HG03103 (cell line): ENCODE results near the gene KRTAP16-1.
"Not testable (repeated sequence)": the region's sequence is repeated elsewhere in the genome, so short reads cannot be mapped to it uniquely, and the experiment has no call there.

Experiments
- ATAC-seq: cut with Tn5 transposase; IDR thresholded peaks from one replicate; pipeline ENCODE4 v1.9.1; 2021; ENCODE audit warnings: low read depth; ENCODE audit not compliant: unreplicated experiment

The KRTAP16-1 gene

DNA sequence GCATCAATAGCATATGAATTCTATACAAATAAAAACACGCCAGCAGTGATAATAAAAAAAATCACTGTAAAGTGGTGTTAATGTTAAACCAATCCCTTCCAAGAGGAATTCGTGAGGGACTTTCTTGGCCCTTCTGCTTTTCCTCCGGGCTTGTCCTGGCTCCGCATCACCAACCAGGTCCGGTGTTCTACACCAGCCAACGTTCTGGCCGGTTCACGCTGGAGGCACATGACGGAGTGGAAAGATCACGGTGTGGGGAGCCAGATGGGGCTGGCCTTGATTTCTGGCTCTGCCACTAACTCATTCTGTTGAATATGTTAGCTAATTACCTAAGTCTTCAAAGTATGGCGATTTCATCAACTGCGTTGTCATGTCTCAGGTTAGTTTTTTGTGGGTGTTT is 5.0 kb downstream of the KRTAP16-1 start:
- no peak for ATAC-seq

DNA sequence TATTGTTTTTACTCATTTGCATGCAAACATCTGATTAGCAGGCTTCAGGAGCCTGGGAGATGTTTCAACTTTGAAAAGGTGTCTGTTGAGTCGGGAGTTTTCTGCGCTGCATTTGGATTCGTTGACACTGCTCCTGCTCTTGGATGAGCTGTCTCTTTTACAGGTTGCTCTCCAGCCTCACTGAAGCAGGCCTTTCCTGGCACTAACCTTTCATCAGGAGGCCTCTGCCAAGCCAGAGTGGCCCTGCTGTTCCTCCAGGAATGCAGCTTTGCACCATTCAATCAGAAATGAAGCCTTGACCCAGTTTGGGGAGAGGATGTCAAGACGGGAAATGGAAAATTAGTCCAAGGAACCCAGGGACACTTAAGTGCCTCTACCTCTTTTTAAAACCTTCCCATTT is 6.1 kb downstream of the KRTAP16-1 start:
- no peak for ATAC-seq

DNA sequence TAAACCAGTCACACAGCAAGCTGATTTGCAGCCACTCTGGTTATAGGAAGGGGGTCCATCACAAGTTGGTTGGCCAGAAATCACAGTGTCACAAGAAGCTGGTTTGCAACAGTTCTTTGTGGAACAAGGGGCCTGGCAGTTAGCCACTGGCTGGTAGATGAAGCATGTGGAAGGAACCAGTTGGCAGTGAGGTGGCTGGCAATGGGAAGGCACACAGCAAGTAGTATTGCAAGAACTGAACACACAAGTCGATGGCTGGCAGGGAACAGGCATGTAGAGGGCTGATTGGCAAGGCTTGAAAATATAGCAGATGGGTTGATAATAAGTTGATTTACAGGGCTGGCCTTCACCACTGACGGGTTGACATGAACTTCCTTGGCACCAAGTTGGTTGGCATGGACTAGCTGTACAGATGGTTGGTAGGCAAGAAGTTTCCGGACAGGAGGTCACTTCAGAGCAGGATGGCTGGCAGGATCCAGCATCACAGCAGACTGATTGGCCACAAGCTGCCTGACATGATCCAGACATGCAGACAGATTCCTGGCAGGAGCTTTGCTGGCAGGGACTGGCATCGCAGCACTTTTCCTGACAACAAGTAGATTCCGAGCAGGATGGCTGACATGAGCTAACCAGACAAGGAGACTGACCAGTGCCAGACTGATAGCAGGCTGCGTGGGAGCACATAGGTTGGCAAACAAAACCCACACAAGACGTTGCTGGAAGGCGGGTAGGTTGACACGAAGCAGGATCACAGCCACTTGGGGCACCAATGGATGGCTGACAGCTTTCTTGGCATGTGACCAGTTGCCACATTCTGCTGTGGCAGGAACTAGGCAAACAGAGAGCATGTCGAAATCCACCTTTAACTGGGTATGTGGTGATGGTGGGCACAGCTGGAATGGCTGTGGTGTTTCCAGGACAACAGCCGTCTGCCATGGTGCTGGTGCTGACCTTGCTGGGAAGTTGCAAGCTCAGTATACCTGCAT is 6.9 kb downstream of the KRTAP16-1 start, which contains the start of gene KRTAP29-1:
Gene KRTAP29-1, minus strand, starts transcription at position 936 of the 986 bp plus-strand sequence. Its CDS starts 0 bp downstream, at position 936.
- ATAC-seq, result no peak

DNA sequence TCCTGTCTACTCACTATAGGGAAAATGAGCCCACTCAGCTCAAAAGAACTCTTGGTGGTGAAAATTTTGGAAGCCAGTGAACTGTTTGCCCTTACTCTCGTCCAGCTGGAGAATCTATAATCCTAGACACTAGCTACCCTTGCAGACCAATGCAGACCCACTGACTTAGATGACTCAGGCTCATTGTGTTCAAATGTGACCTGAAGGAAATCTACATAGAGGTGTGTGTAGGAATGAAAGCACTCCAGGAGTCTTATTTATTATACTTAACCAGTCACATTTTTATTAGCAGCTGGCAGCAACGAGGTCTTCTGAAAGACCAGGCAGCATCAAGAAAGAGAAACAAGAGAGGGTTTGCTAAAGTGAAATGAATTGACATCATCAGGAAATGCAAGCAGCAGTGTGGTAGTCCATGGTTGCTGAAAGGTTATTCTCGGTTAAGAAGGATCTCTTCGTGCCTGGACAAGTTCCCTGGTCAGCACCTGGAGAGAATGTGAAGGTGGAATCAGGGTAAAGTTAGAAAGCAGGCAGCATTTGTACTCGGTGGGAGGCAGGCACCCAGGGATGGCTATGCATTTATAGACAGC is 7.8 kb downstream of the KRTAP16-1 start:
- no peak for ATAC-seq

DNA sequence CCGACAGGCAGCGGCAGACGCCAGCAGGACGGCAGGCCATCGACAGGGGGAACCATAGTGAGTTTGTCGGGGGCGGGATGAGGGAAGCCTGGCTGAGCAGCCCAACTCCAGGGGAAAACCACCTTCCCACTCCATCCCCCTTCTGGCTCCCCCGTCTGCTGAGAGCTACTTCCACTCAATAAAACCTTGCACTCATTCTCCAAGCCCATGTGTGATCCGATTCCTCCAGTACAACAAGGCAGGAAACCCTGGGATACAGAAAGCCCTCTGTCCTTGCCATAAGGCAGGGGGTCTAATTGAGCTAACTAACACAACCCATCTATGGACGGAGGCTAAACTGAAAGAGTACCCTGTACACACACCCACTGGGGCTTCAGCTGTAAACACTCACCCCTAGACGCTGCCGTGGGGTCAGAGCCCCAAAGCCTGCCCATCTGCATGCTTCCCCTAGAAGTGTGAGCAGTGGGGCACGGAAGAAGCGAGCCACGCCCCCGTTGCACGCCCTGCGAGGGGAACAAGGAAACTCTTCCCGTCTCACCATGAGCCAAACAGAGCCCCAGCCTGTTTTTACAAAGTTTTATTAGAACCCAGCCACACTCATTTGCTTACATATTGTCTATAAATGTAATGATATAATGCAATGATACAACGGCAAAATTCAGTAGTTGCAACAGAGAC is 10.5 kb downstream of the KRTAP16-1 start:
- no peak for ATAC-seq

DNA sequence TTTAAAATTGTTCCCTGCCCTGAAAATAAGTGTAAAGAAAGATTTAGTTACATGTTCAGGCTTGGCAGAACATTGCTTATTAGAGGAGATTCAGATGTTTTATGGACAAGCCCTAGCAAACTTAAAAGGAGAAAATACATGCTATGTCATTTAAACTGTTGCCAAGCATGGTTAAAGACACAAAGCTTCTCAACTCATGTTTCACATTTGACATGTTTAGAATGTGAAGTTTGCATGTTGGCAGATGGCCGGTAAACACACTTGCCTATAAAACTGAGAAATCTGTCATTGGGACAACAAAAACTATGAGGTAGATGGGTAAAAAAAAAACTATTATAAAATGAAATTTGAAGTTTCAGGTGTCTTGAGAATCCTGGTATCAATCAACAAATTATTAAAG is 12.3 kb downstream of the KRTAP16-1 start:
- ATAC-seq, result no peak

DNA sequence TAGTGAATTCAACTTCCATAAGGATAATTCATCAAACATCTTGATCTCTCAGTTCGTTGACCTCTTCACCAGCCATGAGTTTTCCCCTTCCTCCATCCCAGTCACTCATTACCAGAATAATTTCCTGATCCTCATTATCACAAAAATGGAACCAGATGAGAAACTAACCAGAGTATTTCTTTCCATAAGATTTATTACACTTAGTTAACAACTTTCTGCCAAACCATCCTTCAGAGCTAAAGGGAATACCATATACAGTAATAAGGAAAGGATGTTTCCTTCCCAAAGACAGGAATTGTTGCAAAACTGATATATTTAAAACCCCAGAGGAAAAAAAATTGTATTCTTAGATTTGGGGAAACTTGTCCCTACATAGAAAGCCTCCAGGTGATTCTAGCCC is 15.1 kb downstream of the KRTAP16-1 start:
- ATAC-seq, result no peak

DNA sequence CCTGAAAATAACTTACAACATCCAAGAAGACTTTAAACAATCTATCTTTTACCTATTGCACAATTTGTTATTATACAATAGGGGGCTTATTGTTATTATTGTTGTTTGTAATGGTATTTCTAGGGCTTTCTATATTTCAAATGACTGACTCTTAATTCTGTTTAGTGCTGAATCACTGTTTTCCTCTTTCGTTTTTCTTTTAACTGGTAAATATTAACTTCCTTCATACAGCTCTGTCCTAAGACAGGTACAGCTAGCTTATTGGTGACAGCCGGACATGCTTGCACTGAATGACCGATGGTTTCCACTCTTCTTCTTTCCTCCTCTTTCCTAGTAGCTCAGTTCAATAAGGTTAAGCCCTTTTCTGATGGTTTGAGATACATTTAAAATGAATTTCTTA is 22.1 kb downstream of the KRTAP16-1 start:
- ATAC-seq, result no peak

DNA sequence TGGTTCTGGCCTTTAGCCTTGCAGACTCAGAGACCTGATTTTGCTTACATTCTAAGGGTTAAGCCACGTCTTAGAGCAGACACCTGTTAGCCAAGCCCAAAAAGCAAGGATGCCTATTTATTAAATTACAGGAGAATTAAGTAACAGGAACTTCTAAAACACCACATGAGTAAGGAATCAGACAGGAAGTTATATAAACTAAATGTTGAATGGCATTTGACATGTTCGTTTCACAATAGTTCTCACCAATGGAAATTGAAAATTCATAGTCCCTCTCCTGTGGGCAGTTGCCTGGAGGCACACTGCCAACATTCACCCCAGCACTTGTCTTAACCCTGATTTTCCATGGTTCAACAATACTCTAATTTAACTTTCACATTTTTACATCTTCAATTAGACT is 24.6 kb downstream of the KRTAP16-1 start:
- no peak for ATAC-seq

DNA sequence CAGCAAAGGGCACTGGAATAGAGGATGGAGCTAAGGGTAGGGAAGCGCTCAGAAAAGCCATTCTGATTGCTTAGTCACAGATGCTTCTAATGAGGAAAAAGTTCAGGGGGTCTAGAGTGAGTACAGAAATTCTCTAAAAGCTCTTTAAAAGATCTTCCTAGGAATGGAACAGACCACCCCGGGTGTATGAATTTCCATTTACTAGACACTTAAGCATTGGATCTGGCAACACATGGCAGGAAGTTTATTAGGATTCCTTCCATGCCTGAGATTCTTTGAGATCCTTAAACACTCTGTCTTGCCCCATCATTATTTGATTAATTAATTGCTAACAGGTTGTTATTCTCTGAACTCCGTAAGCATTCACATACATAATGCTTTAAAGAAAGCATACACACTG is 25.1 kb downstream of the KRTAP16-1 start:
- ATAC-seq, result no peak

DNA sequence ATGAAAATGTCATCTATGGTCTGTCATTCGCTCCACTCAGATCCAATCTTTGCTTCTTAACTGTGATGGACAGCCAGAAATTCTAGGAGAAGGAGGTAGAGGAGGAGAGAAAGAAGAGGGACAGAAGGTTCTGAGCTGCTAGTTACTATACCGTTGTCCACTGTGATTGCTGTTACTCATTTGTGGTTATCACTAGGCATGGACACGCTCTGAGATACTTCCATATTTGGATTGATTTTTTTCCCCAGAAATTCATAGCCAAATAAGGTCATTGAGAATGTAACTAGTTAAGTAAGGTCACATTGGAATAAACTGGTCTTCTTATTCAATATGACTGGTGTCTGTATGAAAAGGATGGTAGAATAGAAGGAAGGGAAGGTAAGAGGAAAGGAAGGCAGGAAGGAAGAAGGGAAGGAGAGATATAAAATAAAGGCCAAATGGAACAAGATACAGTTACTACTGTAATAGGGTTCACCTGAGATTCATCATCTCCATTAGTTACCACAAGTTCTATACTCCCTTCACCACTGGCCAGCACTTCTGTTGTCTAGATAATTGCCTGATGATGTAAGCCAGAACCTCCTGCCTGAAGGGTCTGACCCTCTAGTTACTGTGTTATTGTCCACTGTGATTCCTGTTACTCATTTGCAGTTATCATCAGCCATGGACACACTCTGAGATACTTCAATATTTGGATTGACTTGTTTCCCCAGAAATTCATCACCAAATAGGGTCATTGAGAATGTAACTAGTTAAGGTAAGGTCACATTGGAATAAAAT is 30.7 kb downstream of the KRTAP16-1 start:
- ATAC-seq, result no peak

DNA sequence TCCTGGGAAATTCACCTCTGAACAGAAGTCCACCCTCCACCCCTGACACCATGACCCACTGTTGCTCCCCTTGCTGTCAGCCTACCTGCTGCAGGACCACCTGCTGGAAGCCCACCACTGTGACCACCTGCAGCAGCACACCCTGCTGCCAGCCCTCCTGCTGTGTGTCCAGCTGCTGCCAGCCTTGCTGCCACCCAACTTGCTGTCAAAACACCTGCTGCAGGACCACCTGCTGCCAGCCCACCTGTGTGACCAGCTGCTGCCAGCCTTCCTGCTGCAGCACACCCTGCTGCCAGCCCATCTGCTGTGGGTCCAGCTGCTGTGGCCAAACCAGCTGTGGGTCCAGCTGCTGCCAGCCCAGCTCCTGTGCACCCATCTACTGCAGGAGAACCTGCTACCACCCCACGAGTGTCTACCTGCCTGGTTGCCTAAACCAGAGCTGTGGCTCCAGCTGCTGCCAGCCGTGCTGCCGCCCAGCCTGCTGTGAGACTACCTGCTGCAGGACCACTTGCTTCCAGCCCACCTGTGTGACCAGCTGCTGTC is 33.4 kb downstream of the KRTAP16-1 start, which contains the start of gene KRTAP9-7:
Gene KRTAP9-7, plus strand, starts transcription at position 51 of the 543 bp plus-strand sequence. Its CDS starts 0 bp downstream, at position 51.
- ATAC-seq, result not testable (repeated sequence)

DNA sequence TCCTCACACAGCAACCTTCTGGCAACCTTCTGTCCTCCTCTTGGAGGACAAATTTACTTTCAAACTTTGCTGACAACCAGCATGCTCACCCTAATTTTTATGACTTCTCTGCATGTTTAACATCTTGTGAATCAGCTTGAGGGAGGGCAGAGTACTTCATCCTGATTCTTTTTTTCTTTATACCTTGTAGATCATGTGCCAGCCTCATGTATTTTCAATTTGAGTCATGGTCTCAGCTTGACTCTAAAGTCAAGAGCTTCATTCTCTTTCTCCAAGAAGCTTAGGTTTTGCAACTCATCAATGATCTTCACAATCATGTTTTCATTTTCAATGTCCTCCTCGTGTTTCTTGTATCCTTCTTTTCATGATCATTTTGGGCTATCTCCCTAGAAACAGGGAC is 37.3 kb downstream of the KRTAP16-1 start:
- ATAC-seq, result no peak

DNA sequence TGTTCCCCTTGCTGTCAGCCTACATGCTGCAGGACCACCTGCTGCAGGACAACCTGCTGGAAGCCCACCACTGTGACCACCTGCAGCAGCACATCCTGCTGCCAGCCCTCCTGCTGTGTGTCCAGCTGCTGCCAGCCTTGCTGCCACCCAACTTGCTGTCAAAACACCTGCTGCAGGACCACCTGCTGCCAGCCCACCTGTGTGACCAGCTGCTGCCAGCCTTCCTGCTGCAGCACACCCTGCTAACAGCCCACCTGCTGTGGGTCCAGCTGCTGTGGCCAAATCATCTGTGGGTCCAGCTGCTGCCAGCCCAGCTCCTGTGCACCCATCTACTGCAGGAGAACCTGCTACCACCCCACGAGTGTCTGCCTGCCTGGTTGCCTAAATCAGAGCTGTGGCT is 37.8 kb downstream of the KRTAP16-1 start:
- ATAC-seq, result not testable (repeated sequence)

DNA sequence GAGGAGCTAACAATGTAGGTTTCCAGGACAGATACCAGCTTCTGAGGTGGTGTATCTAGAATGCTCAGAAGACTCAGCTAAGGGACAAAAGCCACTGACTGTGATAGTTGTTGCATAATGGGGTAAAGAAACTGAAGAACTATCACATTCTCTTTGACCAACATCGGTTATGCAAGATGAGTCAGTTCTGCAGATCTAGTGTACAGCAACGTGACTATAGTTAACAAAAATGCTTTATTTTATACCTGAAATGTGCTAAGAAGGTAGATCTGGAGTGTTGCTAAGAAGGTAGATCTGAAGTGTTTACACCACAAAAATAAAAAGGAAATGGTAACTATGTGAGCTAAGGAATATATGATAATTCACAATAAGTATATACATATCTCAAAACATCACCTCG is 41.4 kb downstream of the KRTAP16-1 start:
- ATAC-seq, result no peak

DNA sequence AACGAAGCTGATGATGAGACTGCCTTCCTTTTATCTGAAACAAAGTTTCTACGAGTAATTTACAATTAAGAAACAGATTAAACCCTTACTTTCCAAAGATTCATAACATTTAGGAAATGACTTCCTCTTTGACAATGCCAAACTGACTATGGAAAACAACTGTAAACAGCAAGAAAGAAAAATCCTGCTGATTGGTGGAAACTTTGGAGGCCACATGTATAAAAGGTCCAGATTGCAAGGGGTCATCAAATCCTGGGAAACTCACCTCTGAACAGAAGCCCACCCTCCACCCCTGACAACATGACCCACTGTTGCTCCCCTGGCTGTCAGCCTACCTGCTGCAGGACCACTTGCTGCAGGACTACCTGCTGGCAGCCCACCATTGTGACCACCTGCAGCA is 44.0 kb downstream of the KRTAP16-1 start, which contains the start of gene KRTAP9-6:
Gene KRTAP9-6, plus strand, starts transcription at position 301 of the 400 bp plus-strand sequence. Its CDS starts 0 bp downstream, at position 301.
- ATAC-seq, result no peak

DNA sequence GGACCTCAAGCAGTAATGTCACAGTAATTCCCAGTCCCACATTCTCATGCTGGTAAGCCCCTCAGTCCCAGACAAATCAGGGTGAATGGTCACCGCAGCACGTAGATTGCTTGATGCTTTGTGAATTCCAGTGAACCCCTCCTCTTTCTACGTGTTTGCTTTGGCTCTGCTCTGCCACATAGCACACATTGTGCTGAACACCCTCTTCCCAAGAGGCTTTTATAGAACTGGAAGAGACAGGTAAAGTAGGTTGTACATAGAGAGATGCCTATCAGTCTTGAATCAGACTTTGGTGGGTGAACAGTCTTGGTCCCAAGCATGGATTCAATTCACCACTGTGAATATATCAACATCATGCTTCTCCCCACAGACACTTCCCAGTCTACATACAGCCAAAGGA is 44.5 kb downstream of the KRTAP16-1 start:
- no peak for ATAC-seq

DNA sequence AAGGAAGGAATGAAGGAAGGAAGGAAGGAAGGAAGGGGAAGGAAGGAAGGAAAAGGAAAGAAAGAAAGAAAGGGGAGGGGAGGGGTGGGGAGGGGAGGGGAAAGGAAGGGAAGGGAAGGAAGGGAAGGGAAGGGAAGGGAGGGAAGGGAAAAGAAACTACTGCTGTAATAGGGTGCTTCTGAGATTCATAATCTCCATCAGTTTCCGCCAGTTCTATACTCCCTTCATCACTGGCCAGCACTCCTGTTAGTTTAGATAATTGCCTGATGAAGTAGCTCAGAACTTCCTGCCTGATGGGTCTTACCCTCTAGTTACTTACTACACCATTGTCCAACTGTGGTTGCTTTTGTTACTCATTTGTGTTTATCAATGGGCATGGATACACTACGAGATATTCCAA is 45.9 kb downstream of the KRTAP16-1 start:
- ATAC-seq, result no peak

DNA sequence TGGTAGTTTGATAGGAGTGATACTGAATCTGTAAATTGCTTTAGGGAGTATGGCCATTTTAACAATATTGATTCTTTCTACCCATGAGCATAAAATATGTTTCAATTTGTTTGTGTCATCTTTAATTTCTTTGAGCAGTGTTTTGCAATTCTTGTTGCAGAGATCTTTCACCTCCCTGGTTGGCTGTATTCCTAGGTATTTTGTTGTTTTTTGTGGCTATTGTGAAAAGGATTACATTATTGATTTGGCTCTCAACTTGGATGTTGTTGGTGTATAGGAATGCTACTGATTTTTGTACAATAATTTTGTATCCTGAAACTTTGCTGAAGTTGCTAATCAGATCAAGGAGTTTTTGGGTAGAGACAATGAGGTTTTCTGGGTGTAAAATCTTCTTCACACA is 50.7 kb downstream of the KRTAP16-1 start:
- no peak for ATAC-seq
